ENCODE measurements around the gene MTIF3.

- no peak for TF ChIP-seq CTCF (IDR thresholded peaks at IDR 0.05)
- TF ChIP-seq EZH2 (IDR thresholded peaks at IDR 0.05; ENCODE audit: borderline replicate concordance, insufficient read depth, low read depth, low read length, poor library complexity, severe bottlenecking) = no peak
Observed at GRCh38 chr13:27398360-27398759, 52.0 kb downstream of the MTIF3 start.
